ENCODE measurements around the gene ZNF324. TPM values are rescaled to one million over a fixed set of nuclear protein-coding genes. Genes with fewer than 3 reads are reported as not detected.
"Not testable (repeated sequence)": the region's sequence is repeated elsewhere in the genome, so short reads cannot be mapped to it uniquely, and the experiment has no call there.

Gene ZNF324
- total and polyA plus RNA-seq, 9 of the 15 experiments (the other 6 are each of a cell fraction or from before 2014, with no cell fraction given): 0.92 to 16.4 (median 5.3) TPM

- H3K27me3 ChIP-seq (ENCODE audit: control insufficient read depth in 2 of 2, insufficient read depth in 2 of 2, low read length in 2 of 2); H4K20me1 ChIP-seq (replicated peaks; ENCODE audit: control insufficient read depth, insufficient read depth, low read length); CTCF ChIA-PET (ENCODE audit: low intra/inter-chr PET ratio); in situ Hi-C loops (cut with MboI); FAIRE-seq; H3K36me3 ChIP-seq (ENCODE audit: control insufficient read depth, insufficient read depth, low read length); ATAC-seq; H3K9me3 ChIP-seq (replicated peaks; ENCODE audit: control insufficient read depth, insufficient read depth, low read depth, low read length); H3K9ac ChIP-seq (ENCODE audit: insufficient read depth in 1 of 2, low read depth in 2 of 2, low read length in 2 of 2); H3K4me2 ChIP-seq (ENCODE audit: insufficient read depth, low read length); H3K79me2 ChIP-seq (ENCODE audit: control insufficient read depth, insufficient read depth, low read length); H3K4me3 ChIP-seq; H3K9me1 ChIP-seq (ENCODE audit: control insufficient read depth, insufficient read depth, low read length); BruUV-seq (replicated peaks); H2AFZ ChIP-seq (ENCODE audit: low read depth, low read length); DNase-seq (ENCODE audit: extremely low read depth in 1 of 4, low spot score in 3 of 4); H3K27ac ChIP-seq (ENCODE audit: extremely low read depth, low read depth, low read length); intact Hi-C loops (cut with micrococcal nuclease): not testable (repeated sequence)
- TF ChIP-seq FOS (IDR thresholded peaks at IDR 0.05; ENCODE audit: extremely low read depth, insufficient read length): peak; percentile 27
- peak; percentile 14 for TF ChIP-seq RBM25 (IDR thresholded peaks at IDR 0.05; ENCODE audit: low read depth, low read length, severe bottlenecking)
- peak; percentile 82 for TF ChIP-seq NFYB (IDR thresholded peaks at IDR 0.05; ENCODE audit: extremely low read depth, insufficient read length)
- TF ChIP-seq ASH1L (IDR thresholded peaks at IDR 0.05; ENCODE audit: borderline replicate concordance, low read depth, partially characterized antibody): peak; percentile 56
- POLR2A ChIA-PET: interaction anchor here (0.7 to 1.5 kb wide), 2 partner anchors 9 to 15 kb away, joined by 3 to 5 read pairs; partner anchors contain the start of gene ZNF324B
- 14% methylated on average over 7 of the region's 7 CpGs for WGBS (ENCODE audit: insufficient coverage, low coverage, missing lambda C conversion rate)
- H3K4me1 ChIP-seq (replicated peaks in 1 of 2; ENCODE audit: control insufficient read depth in 2 of 2, insufficient read depth in 2 of 2, low read length in 2 of 2): peaks cover 0 to 12% of the 10 kb centered on the region in 2 experiments; a peak in 2 of 5 replicates
These were observed 23.9 kb upstream of the ZNF324 start for GRCh38 chr19:58442986-58443385.

- Histone ChIP-seq H3K4me1 (replicated peaks in 1 of 2; ENCODE audit: control insufficient read depth in 2 of 2, insufficient read depth in 2 of 2, low read length in 2 of 2) (peaks cover 4 to 15% of the 10 kb centered on the region in 2 experiments; a peak in 4 of 5 replicates), H3K9me3 (replicated peaks; ENCODE audit: control insufficient read depth, insufficient read depth, low read depth, low read length) (peaks cover 15% of the 10 kb centered on the region)
- intact Hi-C loops (cut with micrococcal nuclease); H3K36me3 ChIP-seq (ENCODE audit: control insufficient read depth, insufficient read depth, low read length); H4K20me1 ChIP-seq (replicated peaks; ENCODE audit: control insufficient read depth, insufficient read depth, low read length); H3K9ac ChIP-seq (ENCODE audit: insufficient read depth in 1 of 2, low read depth in 2 of 2, low read length in 2 of 2); H3K79me2 ChIP-seq (ENCODE audit: control insufficient read depth, insufficient read depth, low read length); BruUV-seq (replicated peaks); DNase-seq (ENCODE audit: extremely low read depth in 1 of 4, low spot score in 3 of 4); H3K27me3 ChIP-seq (ENCODE audit: control insufficient read depth in 2 of 2, insufficient read depth in 2 of 2, low read length in 2 of 2); CTCF ChIA-PET (ENCODE audit: low intra/inter-chr PET ratio); FAIRE-seq; H3K27ac ChIP-seq (ENCODE audit: extremely low read depth, low read depth, low read length); H3K9me1 ChIP-seq (ENCODE audit: control insufficient read depth, insufficient read depth, low read length); in situ Hi-C loops (cut with MboI); H3K4me2 ChIP-seq (ENCODE audit: insufficient read depth, low read length); H3K4me3 ChIP-seq; ATAC-seq; H2AFZ ChIP-seq (ENCODE audit: low read depth, low read length): not testable (repeated sequence)
- POLR2A ChIA-PET: interaction anchor here (0.6 kb wide), 1 partner anchor 550 kb away, joined by 4 read pairs; no protein-coding TSS in a partner anchor
- 2% methylated on average over 3 of the region's 3 CpGs for WGBS (ENCODE audit: insufficient coverage, low coverage, missing lambda C conversion rate)
- TF ChIP-seq TRIM24 (IDR thresholded peaks at IDR 0.05) (0 out of 4 replicates have a peak, but pooled peaks of 1 of the 2 experiments have one; percentile 32), CBX5 (IDR thresholded peaks at IDR 0.05; ENCODE audit: borderline replicate concordance, low read depth) (peak; percentile 87), TRIM28 (IDR thresholded peaks at IDR 0.05) (peak; percentile 94), CBX3 (IDR thresholded peaks at IDR 0.05; ENCODE audit: borderline replicate concordance in 1 of 2, low read length in 2 of 2) (peak in 1 of 2 experiments; percentile 79; a peak in 2 of 3 replicates), CBX1 (IDR thresholded peaks at IDR 0.05; ENCODE audit: low read depth) (peak; percentile 86), ZFP36 (IDR thresholded peaks at IDR 0.05; ENCODE audit: low read depth, low read length, partially characterized antibody) (peak; percentile 94), ZNF280A (IDR thresholded peaks at IDR 0.05; ENCODE audit: low read depth, partially characterized antibody) (peak; percentile 25)
- TF ChIP-seq, protein P1, sequence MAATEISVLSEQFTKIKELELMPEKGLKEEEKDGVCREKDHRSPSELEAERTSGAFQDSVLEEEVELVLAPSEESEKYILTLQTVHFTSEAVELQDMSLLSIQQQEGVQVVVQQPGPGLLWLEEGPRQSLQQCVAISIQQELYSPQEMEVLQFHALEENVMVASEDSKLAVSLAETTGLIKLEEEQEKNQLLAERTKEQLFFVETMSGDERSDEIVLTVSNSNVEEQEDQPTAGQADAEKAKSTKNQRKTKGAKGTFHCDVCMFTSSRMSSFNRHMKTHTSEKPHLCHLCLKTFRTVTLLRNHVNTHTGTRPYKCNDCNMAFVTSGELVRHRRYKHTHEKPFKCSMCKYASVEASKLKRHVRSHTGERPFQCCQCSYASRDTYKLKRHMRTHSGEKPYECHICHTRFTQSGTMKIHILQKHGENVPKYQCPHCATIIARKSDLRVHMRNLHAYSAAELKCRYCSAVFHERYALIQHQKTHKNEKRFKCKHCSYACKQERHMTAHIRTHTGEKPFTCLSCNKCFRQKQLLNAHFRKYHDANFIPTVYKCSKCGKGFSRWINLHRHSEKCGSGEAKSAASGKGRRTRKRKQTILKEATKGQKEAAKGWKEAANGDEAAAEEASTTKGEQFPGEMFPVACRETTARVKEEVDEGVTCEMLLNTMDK (IDR thresholded peaks at IDR 0.05; ENCODE audit: borderline replicate concordance, insufficient read depth, low read depth, low read length, poor library complexity, severe bottlenecking): peak; percentile 9
These were observed 18.0 kb upstream of the ZNF324 start for GRCh38 chr19:58448860-58449259.

Data from K562 (cell line).